ENCODE results near the gene C1orf105.

- TF ChIP-seq POLR2A (IDR thresholded peaks at IDR 0.05) = no peak
- TF ChIP-seq CTCF (IDR thresholded peaks at IDR 0.05) = no peak
Measured at GRCh38 chr1:172468296-172468695, 47.8 kb downstream of the C1orf105 start.

All from testis (tissue), 2 donors.